Nephron (organoid): ENCODE measurements around the gene DNAJB12.

Source experiments
- H3K27ac Mint-ChIP-seq, 3 experiments: 2 replicates each; pipeline ENCODE4 v1.8.0; 2020; ENCODE audit warnings: mixed read lengths in 3 of 3, mild to moderate bottlenecking in 2 of 3, moderate library complexity in 1 of 3
- H3K27me3 Mint-ChIP-seq: 2 replicates; pipeline ENCODE4 v1.8.0; 2021; ENCODE audit warnings: low read depth, mild to moderate bottlenecking, moderate library complexity, mixed read lengths
- H3K36me3 Mint-ChIP-seq: 2 replicates; pipeline ENCODE4 v1.8.0; 2020; ENCODE audit warnings: low read depth, mixed read lengths
- H3K4me1 Mint-ChIP-seq: 2 replicates; pipeline ENCODE4 v1.8.0; 2020; ENCODE audit warnings: mixed read lengths
- H3K4me3 Mint-ChIP-seq, 3 experiments: 2 replicates each; pipeline ENCODE4 v1.8.0; 2020; ENCODE audit warnings: mild to moderate bottlenecking in 3 of 3, mixed read lengths in 3 of 3, moderate library complexity in 2 of 3
- H3K9me3 Mint-ChIP-seq: 2 replicates; pipeline ENCODE4 v1.8.0; 2020; ENCODE audit warnings: mixed read lengths
- TF ChIP-seq, protein P1 (sequence below), 3 experiments: fragments of 200-600 bp; sonication (generic); IDR thresholded peaks; one replicate each; pipeline ENCODE4 v1.5.0; 2021; ENCODE audit warnings: antibody characterized with exemption in 3 of 3; ENCODE audit not compliant: unreplicated experiment in 3 of 3

The DNAJB12 gene

DNA sequence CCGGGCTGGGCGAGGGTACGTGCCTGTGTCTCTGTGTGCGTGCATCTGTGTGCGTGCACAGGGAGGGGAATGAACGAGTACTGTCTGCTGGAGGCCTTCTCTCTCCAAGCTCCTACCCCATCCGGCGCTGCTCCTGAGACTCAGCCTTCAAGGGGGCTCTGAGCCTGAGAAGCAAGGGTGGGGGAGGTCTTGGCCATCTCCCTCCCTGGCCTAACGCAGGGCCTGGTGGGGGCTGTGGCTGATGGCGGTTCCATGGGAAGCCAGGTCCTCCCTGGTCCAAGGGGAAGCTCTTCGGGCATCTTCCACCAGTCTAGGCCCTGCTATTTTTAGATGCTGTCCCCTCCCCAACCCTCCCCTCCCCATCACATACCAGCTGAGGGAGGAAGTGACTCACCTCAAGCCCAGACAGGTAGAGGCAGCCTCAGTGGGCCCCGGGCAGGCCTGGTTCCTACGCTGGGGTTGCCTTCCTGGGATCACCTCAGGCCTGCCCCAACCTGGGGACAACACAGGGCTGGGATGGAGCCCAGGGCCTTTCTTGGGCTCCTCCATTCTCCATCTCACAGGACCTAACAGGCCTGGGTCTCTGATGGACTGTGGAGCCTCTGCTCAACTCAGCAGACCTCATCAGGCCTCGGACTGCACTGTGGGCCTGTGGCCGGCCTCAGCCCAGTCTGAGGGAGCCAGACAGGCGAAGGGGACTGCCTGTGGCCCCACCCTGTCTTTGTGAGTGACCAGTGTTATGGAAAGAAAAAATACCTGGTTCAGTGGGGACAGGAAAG lies 32.2 kb downstream of the DNAJB12 start:
- peak overlapping the region; percentile 73 to 96 (median 84) for H3K27ac Mint-ChIP-seq
- no peaks in the 10 kb centered on the region for H3K9me3 Mint-ChIP-seq
- H3K4me3 Mint-ChIP-seq = peak overlapping the region in 2 of 3 experiments; percentile 14 to 49
- TF ChIP-seq, protein P1, sequence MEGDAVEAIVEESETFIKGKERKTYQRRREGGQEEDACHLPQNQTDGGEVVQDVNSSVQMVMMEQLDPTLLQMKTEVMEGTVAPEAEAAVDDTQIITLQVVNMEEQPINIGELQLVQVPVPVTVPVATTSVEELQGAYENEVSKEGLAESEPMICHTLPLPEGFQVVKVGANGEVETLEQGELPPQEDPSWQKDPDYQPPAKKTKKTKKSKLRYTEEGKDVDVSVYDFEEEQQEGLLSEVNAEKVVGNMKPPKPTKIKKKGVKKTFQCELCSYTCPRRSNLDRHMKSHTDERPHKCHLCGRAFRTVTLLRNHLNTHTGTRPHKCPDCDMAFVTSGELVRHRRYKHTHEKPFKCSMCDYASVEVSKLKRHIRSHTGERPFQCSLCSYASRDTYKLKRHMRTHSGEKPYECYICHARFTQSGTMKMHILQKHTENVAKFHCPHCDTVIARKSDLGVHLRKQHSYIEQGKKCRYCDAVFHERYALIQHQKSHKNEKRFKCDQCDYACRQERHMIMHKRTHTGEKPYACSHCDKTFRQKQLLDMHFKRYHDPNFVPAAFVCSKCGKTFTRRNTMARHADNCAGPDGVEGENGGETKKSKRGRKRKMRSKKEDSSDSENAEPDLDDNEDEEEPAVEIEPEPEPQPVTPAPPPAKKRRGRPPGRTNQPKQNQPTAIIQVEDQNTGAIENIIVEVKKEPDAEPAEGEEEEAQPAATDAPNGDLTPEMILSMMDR (IDR thresholded peaks at IDR 0.05; ENCODE audit: unreplicated experiment in 3 of 3) = no peak
- H3K36me3 Mint-ChIP-seq = no peaks in the 10 kb centered on the region
- H3K4me1 Mint-ChIP-seq = peaks cover 69% of the 10 kb centered on the region
- no peaks in the 10 kb centered on the region for H3K27me3 Mint-ChIP-seq

DNA sequence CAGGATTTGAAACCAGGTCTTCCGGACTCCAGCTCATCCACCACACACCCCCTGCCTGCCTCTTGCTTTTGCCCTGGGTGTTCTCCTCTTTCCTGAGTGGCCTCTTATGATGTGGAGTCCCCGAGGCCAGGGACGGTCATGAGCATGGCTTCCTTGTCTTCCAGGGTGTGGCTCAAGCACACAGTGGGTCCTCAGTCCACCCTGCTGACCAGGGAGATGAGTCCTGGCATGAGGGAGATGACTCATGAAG lies 32.8 kb downstream of the DNAJB12 start:
- no peaks in the 10 kb centered on the region for H3K36me3 Mint-ChIP-seq
- no peaks in the 10 kb centered on the region for H3K9me3 Mint-ChIP-seq
- peaks cover 72% of the 10 kb centered on the region for H3K4me1 Mint-ChIP-seq
- peak overlapping the region; percentile 73 to 95 (median 84) for H3K27ac Mint-ChIP-seq
- no peaks in the 10 kb centered on the region for H3K27me3 Mint-ChIP-seq
- H3K4me3 Mint-ChIP-seq = peak overlapping the region in 2 of 3 experiments; percentile 14 to 49
- TF ChIP-seq, protein P1 (IDR thresholded peaks at IDR 0.05; ENCODE audit: unreplicated experiment in 3 of 3) = no peak

DNA sequence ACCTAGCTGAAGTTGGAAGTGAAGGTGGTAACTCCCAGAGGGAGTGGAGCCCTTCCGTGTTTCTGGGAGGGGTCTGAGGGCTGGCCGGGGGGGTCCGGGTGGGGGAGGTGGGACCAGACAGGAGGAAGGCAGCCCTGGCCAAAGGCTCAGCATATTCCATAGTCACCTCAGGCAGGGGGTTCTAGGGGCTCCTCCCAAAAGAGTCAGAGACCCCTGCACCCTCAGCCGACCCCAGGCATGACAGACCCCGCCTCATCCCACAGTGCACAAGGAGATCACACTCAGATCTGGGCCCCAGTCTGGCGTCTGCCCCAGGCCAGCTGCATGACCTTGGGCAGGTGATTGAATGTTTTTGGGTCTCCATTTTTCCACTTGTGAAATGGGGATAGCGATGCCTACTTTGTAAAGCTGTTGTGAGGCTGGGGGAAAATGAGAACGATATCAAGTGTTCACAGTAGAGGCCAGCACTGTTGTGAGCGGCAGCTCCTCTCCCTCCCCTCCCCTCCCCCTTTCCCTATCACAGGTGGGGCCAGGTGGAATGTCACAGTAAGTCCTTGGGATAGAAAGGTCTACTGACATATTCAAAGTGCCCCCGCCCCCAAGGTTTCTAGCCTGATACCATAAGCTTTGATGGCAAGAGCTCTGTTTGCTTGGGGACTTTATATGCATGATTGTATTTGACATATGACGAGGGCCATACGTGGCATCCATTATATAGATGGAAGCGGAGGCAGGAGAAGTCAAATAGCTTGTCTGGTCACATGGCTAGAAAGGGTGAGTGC lies 33.3 kb downstream of the DNAJB12 start:
- H3K27me3 Mint-ChIP-seq = no peaks in the 10 kb centered on the region
- TF ChIP-seq, protein P1 (IDR thresholded peaks at IDR 0.05; ENCODE audit: unreplicated experiment in 3 of 3) = no peak
- peak overlapping the region; percentile 95 to 99 (median 96) for H3K27ac Mint-ChIP-seq
- H3K4me1 Mint-ChIP-seq = peaks cover 67% of the 10 kb centered on the region
- H3K4me3 Mint-ChIP-seq = no peak overlapping the region
- H3K9me3 Mint-ChIP-seq = no peaks in the 10 kb centered on the region
- no peaks in the 10 kb centered on the region for H3K36me3 Mint-ChIP-seq

DNA sequence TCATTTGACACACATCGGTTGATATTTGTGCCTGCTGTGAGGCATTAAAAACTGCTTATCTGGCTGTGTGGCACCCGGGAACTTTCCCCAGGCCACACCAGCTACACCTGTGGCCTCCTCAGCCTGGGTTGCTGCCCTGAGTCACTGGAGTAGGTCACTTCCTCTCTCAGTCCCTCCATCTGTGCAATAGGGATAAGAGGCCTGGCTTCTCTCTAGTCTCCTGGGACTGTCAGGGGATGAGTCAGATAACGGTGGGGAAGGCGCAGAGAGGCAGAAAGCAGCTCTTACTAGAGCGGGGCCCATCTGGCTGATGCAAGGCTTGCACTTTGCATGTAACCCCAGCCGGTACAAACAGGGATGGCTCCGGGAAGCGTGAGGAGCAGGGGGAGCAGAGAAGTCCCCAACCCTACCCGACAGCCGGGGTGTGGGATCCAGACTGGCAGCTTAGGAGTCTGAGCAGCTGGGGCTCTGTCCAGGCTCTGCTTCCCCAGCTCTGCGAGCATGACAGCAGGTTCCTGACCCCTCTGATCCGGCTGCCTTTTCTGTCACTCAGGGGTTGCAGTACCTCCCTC lies 34.0 kb downstream of the DNAJB12 start:
- TF ChIP-seq, protein P1 (IDR thresholded peaks at IDR 0.05; ENCODE audit: unreplicated experiment in 3 of 3) = no peak
- Mint-ChIP-seq H3K36me3 (no peaks in the 10 kb centered on the region), H3K4me1 (peaks cover 71% of the 10 kb centered on the region), H3K27me3 (no peaks in the 10 kb centered on the region), H3K4me3 (peak overlapping the region; percentile 69 to 84 (median 74)), H3K9me3 (no peaks in the 10 kb centered on the region), H3K27ac (peak overlapping the region; percentile 95 to 99 (median 96))

DNA sequence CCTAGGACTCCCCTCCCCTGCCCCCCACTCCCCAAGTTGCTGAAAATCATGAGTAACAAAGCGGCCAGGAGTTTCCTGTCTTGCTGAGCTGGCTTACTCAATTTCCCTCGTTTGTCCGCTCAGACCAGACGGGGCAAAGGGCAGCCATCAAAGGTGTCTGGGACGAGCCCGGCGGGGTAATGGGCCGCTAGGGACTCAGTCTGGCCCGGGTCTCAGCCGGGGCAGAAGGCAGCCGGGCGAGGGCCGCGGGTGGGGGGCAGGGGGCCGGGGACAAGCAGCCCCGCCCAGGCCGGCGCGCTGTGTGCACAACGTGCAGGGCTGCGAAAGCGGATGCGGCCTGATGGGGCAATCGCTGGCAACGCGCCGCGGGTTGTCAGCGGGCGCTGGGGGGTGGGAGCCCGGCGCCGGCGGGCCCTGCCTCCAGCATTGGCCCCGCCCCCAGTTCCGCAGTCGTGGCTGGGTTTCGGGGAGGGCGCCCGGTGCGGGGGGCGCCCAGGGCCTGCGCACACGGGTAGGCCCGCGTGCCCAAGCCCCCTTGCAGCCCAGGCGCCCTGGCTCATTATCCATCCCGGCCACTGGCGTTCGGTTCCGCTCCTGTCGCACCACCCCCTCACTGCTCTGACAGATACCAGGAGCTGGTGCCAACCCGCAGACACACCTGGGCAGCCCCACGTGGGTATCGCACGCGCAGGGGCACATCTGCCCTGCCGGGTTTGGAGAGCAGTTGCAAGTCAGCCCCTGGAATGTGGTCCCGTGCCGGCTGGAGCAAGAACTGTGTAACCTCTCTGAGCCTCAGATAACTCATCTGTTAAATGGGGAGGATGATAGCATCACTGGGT lies 35.1 kb downstream of the DNAJB12 start:
- TF ChIP-seq, protein P1 (IDR thresholded peaks at IDR 0.05; ENCODE audit: unreplicated experiment in 3 of 3) = no peak
- H3K9me3 Mint-ChIP-seq = no peaks in the 10 kb centered on the region

More for the DNA sequence above, 35.1 kb downstream of the DNAJB12 start:
- H3K4me1 Mint-ChIP-seq = peaks cover 71% of the 10 kb centered on the region
- H3K36me3 Mint-ChIP-seq = no peaks in the 10 kb centered on the region
- peak overlapping the region in 2 of 3 experiments; percentile 23 to 40 for H3K4me3 Mint-ChIP-seq
- H3K27me3 Mint-ChIP-seq = no peaks in the 10 kb centered on the region
- peak overlapping the region; percentile 95 to 99 (median 96) for H3K27ac Mint-ChIP-seq
